GM12891 (cell line): ENCODE results near the gene HS2ST1.

Experiments used
- PAX5 ChIP-seq: IDR thresholded peaks from 2 replicates; pipeline ENCODE4 v1.6.1; 2011; ENCODE audit warnings: low read length, moderate library complexity, mild to moderate bottlenecking; ENCODE audit not compliant: insufficient read depth, severe bottlenecking
- POLR2A ChIP-seq: IDR thresholded peaks from 2 replicates; pipeline ENCODE4 v1.6.1; 2011; ENCODE audit warnings: low read depth, low read length, control low read depth

DNA sequence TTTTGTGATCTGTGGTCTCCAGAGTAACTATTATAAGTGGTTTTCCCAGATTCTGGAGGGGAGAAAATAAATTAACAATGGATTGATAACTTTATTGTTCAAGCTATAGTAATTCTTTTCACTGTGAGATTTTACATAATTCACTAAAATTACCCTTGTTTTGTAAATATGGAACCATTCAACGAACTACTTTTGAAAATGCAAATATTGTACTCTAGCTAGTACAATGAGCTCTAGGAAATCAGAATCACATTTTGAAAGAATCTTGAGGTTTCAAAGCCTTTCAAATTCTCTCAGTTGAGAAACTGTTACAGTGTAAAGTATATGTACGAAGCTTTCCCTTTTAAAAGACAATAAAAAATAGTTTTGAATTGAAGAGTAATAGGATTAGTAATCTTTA, 119.9 kb downstream of the HS2ST1 start:
- TF ChIP-seq PAX5, result no peak
- TF ChIP-seq POLR2A, result no peak
